NCI-H748 treated with DMSO at 0.1 percent for 48 hours (cell line): ENCODE results near the gene ABHD1.

Experiments used
- DNase-seq: peaks from one replicate; lab custom pipeline; 2025; lab: John Stamatoyannopoulos, UW

The ABHD1 gene

GRCh38 chr2:27086724-27087593 is 36.7 kb upstream of the ABHD1 start, which contains the start of gene KHK:
TSS of gene KHK (plus strand) at chr2:27086772. CDS start at chr2:27087260, 488 bp downstream.
- DNase-seq: peak; percentile 48

DNA sequence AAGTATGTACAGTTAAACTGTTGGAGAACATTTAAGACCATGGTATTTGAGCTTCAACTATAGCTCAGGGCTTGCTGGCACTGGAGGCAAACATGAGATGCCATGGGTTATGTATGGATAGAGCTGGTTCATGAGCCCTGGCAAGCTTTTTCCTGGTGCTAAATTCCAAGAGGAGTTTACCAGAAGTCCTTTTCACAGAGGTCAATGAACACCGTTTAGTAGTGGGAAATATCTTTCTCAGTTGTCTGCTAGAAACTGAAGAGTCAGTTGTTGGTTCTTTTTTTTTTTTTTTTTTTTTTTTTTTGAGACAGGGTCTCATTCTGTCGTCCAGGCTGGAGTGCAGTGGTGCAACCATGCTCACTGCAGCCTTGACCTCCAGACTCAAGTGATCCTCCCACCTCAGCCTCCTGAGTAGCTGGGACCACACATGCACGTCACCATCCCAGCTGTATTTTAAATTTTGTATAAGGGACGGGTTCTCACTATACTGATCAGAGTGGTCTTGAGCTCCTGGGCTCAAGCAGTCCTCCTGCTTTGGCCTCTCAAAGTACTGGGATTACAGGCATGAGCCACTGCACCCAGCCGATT is 35.7 kb upstream of the ABHD1 start:
- DNase-seq: no peak

DNA sequence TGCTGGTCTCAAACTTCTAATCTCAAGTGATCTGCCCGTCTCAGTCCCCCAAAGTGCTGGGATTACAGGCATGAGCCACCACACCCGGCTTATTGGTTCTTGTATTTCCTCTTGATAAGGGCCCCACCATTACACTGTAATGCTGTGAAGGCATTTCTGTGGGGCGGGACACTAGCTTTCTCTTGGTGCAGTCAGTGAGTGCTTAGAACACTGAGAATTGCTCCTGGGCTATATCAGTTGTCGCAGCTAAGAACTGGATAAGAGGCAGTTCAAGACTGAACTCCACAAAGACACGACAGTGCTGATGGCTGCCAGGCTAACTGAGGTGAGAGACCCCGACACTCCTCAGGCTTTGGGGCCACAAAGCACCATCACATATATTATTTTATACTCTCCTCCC is 35.0 kb upstream of the ABHD1 start:
- DNase-seq: no peak

DNA sequence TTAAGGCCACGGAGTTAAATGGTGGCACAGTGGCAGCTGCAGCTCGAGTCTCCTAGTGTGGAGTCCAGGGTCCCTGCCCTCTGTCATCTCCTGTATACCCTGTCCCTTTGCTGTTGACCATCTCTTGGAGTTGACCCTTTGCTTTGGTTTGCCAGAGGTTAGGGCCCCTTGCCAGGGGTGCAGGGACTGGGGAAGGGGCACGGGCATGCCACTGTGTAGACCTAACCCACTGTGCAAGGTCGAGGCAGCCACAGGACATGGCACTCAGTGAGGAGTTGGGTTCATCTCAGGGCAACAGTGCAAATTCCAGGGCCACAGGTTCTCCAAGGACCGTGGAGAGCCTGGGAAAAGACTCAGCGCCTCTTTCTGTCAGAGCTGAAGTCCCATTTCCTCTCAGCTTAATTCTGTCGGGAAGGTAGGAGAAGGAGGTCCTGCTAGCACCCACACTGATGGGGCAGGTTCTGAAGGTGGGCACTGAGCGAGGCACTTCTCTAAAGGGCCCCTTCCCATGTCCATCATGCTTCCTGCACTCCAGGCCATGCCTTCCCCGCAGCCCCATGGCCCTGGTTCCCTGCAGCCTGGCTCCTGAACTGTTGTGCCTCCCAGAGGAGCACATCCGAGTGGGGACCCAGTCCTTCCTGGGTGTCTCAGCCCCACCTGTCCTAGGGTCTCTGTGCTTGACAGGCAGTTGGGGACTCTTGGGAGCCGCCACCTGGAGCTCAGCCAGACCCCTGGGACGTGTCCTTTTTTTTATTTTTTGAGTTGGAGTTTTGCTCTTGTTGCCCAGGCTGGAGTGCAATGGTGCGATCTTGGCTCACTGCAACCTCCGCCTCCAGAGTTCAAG is 34.3 kb upstream of the ABHD1 start:
- DNase-seq: no peak

DNA sequence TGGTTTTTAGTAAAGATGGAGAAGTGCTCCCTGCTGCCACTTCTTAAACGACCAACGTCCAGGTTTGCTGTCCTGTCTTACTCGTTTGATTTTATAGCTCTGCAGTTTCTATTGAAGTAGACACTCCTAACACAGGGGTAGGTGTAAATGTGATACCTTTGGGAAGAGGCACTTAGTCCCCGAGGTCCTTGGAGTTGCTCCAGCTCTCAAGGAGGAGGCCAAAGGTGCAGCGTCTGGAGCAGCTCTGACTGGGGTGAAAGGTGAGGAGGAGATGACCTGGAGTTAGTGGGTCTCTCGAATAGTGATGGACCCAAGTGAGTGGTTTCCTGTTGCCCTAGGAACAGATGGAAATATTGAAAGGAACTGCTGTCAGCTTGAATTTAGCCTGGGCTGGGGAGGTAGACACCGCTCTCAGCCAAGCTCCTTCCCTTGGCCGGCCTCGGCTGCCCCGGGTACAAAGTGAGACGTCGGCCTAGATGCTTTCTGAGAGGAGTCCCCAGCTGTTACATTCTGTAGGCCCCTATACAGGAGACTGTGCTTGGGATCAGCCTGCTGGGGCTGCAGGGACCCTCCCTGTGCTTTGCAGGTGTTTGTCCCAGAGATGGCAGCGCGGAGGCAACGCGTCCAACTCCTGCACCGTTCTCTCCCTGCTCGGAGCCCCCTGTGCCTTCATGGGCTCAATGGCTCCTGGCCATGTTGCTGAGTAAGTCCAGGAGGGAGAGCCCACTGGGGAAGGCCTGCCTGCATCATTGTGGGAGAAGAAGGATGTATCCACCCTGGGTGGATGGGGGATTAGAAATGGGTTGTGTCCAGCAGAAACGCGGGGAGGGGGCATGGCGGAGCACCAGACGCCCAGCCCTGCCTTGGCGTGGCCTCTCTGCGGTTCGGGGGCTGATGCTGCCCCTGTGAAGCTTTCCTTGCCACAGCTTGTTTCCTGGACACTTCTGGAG is 31.6 kb upstream of the ABHD1 start:
- DNase-seq: no peak

- no peak for DNase-seq
These were observed 30.8 kb upstream of the ABHD1 start for GRCh38 chr2:27092696-27093429.

- DNase-seq: no peak
These were observed 29.9 kb upstream of the ABHD1 start for GRCh38 chr2:27093430-27094352.

DNA sequence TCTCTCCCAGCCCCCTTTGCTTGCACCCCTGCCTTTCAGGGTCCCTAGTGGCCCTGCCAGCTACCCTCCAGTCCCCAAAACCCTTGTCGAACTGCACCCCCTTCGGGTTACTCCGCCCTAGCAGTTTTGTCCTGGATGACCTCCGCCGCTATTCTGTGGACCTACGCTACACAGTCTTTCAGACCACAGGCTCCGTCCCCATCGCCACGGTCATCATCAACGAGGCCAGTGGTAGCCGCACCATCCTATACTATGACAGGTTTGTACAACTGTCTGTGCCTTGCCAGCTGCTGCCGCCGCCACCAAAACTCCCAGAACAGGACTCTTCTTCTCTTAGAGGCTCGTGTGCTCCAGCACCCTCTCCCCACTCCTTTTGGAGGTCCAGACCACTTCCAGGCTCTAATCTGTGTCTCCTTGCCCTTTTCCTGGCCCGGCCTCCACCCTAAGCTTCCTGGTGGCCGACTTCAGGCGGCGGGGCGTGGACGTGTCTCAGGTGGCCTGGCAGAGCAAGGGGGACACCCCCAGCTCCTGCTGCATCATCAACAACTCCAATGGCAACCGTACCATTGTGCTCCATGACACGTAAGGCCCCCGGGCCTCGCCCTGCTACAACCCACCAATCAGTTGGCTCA is 29.1 kb upstream of the ABHD1 start:
- no peak for DNase-seq

DNA sequence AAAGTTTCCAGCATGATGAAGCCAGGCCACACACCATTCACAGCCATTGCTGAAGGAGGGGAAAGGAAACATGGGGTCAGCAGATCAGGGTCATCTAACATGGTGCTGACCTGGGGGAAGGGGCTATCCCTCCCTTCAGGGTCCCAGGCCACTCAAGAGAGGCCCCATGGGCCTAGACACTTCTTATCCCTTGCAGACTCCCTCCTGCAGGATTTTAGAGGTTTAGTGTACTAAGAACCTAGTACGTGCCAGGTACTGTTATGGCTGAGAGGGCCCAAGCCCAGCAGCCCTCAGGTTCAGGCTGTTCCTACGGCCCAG is 28.2 kb upstream of the ABHD1 start:
- no peak for DNase-seq

DNA sequence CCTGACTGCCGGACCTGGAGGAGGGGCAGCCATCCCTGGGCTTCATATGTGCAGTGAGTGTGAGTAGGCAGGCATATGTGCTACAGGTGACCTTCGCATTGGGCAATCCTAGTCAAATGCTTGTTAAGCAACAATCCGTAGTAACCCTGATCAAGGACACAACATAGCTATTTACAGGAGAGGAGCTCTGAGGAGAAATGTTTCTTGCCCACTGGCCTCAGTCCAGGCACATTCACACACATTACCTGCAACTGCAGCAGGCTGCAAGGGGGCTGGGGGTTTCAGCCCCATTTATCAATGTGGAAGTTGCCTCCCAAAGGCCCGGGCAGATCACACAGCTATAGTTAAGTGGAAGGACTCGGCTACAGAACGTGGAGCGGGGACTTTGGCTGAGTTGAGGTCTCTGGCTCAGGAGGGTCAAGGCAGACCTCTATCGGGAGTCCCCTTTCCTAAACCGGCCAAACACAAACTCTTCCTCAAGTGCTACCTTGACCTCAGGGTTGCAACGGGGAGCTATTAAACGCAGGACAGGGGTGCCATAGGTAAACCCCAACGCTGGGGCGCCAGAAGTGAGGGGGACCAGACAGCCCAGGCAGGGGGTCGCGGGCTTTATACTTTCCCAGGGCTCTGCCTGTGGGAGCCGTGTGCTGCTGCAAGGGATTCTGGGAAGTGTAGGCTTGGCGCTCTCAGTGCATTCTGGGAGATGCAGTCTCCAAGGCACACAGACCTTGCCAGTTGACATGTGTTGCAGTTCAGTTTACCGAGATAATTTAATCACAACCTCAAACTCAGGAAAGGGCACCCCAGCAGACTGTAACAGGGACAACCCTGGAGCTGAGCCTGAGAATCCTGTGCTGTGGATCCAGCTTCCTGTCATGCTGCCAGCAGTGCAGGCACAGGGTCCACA is 27.6 kb upstream of the ABHD1 start:
- peak; percentile 28 for DNase-seq

DNA sequence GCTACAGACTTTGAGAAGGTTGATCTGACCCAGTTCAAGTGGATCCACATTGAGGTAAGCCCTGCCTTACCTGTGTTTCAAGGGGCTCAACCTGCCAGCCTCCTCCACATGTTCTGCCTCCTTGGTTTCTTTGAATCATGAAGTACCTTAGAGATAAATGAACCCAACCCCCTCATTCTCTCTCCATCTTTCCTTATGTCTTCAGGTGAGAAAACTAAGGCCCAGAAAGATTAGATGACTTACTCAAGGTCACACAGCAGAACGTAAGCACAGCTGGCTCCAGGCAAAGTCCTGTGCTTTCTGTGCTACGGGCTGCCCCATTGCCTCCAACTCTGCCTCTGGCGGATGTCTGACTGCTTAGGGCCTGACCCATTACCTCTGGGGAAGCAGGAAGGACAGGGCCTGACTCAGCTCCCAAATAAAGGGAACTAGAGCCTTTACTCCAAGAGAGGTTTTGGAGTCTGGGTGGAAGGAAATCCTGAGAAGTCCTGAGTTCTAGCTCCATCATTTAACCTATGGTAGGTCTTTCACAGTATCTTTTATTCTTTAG is 26.8 kb upstream of the ABHD1 start:
- no peak for DNase-seq

- no peak for DNase-seq
These were observed 26.3 kb upstream of the ABHD1 start for GRCh38 chr2:27097341-27097740.

- DNase-seq: no peak
These were observed 24.2 kb upstream of the ABHD1 start for GRCh38 chr2:27099334-27099955.

GRCh38 chr2:27100036-27100435 is 23.6 kb upstream of the ABHD1 start:
- DNase-seq: no peak

DNA sequence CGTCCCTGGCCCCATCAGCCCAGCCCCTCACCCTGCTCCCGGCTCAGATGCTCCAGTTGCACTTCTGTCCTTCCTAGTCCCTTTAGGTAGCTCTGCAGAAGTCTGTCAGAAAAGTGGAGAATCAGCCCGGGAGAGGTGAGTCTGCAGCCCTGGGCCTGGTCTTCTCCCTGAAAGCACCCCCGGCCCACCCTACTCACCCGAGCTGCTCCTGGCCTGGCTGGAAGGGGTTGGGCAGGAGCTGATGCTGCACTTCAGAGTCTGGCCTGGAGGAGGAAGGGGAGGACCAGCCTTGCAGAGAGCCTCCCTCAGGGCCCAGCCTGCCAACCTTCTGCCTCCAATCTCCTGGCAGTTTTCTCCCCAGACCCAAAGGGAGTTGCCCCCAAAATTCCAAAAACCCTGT is 21.3 kb upstream of the ABHD1 start:
- DNase-seq: no peak

DNA sequence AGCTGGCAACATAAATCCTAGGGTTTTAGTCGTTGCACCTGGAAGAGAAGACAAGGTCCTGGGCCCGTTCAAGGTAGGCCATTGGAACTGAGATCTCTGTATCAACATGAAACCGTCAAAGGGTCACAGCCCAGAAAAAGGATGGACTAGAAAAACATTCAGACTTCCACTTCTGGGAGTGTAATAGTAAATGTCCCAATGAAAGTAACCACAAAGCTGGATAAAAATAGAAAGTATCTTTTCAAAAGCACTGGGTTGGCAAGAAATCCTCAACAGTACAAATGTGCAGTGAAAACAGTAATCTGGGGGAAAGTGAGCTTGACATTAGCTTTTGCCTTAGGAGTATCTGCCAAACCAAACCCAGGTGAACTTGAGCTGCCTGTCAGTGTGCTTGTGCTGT is 17.6 kb upstream of the ABHD1 start:
- no peak for DNase-seq

GRCh38 chr2:27108221-27108620 is 15.4 kb upstream of the ABHD1 start:
- DNase-seq: no peak

- DNase-seq: no peak
These were observed 14.5 kb upstream of the ABHD1 start for GRCh38 chr2:27109083-27109482.
